Measurements from ENCODE around the gene HADHA.

HADHA gene

DNA sequence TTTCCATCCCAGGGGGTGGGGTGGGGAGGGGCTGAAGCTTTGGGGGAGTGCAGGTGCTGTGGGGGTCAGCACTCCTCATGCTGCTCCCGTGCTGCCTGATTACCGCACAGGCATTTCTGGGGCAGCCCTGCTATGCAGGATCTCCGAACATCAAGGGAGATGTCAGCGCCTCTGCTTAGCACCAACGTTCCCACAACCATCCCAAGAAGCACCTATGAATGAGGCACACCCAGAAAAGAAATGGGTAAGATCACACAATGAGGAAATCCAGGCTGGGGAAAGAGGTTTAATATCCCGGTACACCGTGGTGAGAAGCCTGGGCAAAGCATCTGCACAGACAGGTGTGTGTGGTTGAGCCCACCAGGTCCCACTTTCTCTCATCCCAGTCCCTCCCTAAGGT is 54.1 kb downstream of the HADHA start:
- DNase-seq: no peak

DNA sequence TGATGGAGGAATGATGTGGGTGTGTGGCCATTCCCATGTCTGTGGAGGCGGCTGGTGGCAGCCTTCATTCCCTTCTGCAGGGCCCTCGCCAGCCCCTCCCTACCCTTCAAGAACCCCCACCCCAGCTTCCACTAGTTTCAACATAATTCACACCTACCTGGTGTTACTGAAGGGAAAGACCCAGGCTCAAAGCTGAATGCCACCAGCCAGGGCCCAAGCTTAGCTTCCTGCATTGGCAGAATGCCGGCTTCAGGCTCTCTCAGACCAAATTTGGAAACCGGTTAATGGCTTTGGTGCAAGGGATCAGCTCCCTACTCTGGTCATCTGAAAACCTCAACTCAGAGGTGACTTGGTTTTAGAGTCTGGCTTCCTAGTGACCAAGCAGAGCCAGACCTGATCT is 54.7 kb downstream of the HADHA start:
- DNase-seq: no peak

DNA sequence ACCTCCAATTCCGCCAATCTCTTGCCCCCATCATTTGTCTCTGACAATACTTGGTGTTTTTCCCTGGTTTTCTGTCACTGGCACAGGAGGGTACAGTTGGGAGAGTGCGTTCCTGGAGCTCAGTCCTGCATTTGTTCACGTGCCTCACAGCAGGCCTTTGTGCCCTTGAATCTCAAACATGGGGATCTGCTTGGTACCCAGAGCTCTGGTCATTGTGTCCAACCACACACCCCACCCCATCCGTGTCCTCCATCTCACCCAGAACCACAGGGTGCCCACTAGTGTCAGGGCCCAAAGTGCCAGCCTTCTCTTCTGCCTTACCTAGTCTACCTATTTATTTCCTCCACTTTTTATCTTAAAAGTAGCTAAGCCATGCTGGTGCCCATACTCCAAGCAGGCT is 55.3 kb downstream of the HADHA start:
- DNase-seq: no peak

DNA sequence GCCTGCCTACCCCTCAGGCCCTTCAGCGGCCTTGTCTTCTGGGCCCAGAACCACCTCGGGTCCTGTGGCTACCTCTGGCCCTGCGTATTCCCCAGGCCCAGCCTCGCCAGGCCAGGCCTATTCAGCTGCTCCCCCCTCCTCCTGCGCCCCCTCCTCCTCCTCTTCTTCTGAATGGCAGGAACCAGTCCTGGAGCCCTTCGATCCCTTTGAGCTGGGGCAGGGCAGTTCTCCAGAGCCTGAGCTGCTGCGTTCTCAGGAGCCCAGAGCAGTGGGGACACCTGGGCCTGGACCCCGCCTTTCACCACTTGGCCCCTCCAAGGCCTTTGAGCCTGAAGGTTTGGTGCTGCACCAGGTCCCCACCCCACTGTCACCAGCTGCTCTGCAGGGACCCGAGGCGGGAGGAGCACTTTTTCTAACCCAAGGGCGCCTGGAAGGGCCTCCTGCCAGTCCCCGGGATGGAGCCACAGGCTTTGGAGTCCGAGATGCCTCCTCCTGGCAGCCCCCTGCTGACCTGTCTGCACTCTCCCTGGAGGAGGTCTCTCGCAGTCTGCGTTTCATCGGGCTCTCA is 56.8 kb downstream of the HADHA start:
- no peak for DNase-seq

DNA sequence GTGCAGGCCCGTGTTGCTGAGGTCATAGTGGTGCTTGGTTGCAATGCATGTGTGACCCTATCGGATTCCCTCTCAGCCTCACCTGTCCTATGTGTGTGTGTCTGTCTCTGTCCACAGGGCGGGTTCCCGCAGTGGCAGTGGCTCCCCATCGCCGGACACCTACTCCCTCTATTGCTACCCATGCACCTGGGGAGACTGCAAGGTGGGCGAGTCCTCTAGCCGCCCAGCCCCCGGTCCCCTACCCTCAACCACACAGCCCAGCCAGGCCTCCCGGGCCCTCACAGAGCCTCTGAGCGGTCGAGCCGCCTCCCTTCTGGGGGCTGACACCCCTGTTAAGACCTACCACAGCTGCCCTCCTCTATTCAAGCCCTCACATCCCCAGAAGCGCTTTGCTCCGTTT is 57.3 kb downstream of the HADHA start:
- DNase-seq: no peak

GRCh38 chr2:26185954-26186770 is 58.3 kb downstream of the HADHA start:
- no peak for DNase-seq

DNA sequence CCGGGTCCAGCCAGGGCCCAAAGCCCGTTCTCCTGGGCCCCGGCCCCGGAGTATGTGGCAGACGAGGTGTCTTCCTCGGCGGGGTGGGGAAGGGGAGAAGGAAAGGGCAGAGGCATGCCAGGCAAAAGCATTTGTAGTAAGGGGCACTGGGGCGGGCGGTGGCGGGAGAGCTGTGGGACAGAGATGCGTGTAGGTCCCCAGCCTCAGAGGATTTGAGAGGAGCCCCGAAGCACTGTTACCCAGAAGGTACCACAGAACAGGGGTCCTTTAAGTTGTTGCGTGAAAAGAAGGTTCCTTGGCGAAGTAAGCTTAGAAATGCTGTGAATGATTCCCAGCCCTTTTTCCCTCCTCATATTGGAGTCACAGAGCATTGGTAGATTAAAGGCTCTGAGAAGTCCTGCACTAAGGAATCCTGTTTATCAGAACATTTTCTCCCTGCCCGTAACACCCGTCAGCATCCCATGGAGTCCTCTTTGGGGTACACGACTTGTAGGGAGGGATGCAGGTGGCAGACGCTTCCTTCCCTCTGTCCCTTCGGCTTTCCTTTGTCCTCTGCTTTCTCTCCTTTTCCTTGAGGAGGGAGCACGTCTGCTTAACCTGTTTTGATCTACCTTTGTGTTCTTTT is 59.0 kb downstream of the HADHA start:
- DNase-seq: no peak

GRCh38 chr2:26184555-26185303 is 59.7 kb downstream of the HADHA start:
- no peak for DNase-seq

DNA sequence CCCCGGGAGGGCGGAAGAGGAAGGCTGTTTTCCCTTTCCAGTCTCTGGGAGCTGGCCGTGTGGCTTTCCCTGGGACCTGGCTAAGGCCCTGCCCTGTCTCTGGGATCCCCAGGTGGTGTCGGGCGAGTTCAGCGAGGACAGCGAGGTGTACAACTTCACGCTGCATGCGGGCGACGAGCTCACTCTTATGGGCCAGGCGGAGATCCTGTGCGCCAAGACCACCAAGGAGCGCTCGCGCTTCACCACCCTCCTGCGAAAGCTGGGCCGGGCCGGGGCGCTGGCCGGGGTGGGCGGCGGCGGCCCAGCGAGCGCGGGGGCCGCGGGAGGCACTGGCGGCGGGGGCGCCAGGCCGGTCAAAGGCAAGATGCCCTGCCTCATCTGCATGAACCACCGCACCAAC is 60.3 kb downstream of the HADHA start:
- DNase-seq: no peak

DNA sequence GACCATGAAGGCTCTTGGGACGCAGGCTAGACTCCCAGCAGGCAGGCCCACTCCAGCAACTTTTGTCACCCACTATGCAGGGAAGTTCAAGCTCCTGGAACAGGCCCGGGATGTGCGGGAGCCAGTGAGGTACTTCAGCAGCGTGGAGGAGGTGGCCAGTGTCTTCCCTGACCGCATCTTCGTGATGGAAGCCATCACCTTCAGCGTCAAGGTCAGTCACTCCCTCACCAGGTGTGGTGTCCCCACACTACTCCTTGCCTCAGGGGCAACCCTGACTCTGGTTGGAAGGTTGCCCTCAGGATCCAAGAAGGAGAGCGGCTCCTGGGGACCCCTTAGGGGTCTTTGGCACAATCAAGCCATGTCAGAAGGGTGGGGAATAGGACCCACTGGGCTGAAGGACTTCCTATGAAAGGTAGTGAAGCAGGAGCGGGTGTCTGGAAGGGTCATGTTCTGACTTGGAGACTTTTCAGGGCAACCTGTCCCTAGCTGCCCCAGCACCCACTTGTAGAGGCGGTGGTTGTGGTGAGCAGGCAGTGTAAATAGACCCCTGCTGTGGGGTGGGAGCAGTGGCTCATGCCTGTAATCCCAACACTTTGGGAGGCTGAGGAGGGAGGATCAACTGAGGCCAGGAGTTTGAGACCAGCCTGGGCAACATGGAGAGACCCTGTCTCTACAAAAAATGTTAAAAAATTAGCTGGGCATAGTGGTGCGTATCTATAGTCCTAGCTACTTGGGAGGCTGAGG is 61.4 kb downstream of the HADHA start:
- no peak for DNase-seq

DNA sequence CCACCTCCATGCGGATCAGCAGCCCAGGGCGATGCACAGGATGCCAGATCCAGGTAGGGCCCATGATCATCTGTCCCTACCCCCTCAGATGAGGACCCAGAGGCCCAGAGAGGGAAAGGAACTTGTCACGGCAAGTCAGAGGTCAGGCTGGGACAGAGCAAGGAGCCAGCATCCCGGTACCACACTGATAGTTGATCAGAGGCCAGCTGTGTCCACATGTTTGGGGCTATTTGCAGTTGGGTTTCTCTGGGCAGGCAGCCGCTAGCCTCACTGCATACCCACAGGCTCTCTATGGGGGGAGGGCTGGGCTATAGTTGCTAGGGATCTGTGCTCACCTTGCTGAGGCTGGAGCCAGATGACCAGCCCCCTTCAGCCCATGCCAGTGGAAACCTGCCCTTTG is 62.0 kb downstream of the HADHA start:
- DNase-seq: no peak

DNA sequence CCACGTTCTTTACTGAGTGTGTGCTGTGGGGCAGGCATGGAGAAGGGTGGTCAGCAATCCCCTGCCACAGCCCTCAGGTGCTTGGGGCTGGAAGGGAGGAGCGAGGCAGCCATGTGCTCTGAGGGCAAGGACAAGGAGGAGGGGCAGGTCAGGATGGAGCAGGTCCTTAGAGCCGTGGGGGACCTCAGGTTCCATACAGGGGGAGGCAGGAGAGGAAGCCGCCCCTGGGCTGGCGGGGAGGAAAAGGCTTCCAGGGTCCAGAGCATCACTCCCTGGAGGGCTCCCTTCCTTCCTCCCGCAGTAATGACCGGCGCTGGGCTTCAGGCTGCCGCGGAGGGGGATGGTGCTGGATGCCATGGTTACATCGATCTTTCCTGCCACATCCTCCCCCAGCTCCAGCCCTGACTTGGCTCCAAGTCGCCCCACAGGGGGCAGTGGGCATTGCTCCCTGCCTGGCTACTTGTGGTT is 65.0 kb downstream of the HADHA start:
- no peak for DNase-seq

DNA sequence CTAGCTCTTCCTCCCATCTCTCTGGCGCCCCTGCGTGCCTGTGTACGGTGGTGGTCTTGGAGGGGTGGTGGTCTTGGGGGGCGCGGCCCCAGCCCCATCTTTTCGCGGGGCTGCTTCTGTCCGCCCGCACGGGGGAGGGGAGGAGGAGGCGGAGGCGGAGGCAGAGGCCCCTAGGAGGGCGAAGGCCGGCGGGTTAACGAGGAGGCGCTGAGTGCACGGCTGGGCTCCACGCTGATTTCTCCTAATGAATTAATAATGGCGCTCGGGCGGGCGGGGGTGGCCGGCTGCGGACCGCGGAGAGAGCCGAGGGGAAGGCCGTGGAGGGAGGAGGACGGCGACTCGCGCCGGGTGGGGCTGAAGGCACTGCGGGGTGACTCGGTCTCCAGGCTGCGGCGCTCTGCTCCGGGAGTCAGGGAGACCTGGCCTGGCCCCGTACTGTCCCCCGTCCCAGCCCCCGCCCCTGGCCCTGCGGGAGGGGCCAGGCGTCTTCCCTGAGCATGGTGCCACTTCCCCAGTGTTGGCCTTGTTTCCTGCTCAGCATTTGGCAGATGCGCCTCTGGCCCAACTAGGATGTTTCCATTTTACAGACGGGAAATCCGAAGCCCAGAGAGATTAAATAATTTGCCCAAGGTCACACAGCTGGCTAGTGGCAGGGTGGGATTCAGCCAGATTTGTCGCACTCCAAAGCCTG is 65.5 kb downstream of the HADHA start:
- DNase-seq: no peak

DNA sequence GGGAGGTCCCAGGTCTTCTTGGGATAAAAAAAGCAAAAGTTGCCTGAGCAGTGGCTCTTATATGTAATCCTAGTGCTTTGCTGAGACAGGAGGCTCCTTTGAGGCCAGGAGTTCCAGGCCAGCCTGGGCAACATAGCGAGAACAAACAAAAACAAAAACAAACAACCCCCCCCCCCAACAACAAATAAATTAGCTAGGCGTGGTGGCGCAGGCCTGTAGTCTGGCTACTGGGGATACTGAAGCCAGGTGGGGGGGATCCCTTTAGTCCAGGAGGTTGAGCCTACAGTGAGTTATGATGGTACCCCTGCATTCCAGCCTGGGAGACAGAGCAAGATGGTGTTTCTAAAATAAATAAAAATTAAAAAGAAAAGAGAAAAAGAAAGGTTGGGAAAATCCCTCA is 66.2 kb downstream of the HADHA start:
- DNase-seq: no peak

- DNase-seq: no peak
These were observed 67.3 kb downstream of the HADHA start for GRCh38 chr2:26177122-26177521.

DNA sequence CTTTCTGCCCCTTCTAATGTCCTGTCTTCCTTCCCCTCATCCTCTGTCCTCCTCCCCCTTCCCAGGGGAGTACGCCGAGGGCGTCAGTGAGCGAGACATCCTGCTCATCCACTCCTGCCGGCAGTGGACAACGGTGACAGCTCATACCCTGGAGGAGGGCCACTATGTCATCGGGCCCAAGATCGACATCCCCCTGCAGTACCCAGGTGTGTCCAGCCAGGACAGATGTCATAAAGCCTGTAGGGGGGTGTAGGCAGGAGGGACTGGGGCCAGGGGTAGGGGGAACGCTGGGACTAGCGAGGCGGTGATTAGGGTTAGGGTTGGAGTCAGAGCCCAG is 68.2 kb downstream of the HADHA start:
- no peak for DNase-seq

GRCh38 chr2:26175466-26176278 is 68.8 kb downstream of the HADHA start:
- no peak for DNase-seq

- no peak for DNase-seq
These were observed 69.6 kb downstream of the HADHA start for GRCh38 chr2:26174691-26175465.

DNA sequence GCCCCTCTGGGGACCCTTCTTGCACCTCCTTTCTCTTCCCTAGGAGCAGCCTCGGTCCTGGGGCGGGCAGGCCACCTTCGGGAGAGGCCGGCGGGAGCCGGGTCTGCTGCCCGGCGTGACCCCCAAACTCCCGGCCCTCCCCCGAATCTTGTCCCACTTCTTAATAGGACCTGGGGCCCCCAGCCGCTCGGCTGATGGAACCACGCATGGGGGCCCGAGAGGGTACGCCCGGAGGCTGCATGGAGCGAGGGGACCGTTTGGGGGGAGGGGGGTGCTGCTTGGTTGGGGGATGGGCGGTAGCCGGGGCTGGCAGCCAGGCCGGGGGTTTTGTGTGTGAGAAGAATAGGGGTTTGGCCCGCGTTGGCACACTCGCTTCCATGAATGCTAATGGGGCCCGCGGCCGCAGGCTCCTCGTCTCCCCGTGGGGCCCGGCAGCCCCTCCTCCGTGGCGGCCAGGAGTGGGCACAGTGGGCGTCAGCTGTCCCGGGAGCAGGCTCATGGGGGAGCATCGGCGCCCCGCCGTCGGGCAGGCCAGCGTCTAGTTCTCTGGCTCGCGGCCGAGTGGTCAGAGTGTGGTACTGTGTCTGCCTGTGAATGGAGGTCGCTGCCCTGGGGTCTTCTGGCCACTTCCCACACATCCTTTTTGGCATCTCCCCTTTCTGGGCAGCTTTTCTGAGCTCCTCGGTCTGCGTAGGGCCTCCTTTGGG is 70.5 kb downstream of the HADHA start:
- DNase-seq: no peak

All from NCI-H1694 treated with DMSO at 0.1 percent for 48 hours (cell line).